Measurements from ENCODE around the gene SERP2.

DNA sequence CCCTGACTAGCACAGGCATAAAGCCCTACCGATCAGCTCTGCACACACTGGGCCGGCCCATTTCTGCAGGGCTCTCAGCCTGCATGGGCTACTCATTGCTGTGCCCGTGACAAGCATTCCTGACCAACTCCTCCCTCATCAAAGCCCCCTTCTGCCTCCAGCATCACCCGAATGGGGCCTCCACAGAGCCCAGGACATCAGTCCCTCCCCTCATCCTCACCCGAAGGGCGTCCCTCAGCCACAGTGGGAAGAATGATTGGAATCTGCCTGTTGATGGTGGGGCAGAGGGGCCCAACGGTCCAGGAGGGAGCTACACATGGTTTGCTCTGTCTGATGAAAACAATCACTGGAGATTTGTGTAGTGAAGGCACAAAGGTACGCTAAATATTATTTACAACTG lies 43.8 kb downstream of the SERP2 start:
- TF ChIP-seq, protein P1, sequence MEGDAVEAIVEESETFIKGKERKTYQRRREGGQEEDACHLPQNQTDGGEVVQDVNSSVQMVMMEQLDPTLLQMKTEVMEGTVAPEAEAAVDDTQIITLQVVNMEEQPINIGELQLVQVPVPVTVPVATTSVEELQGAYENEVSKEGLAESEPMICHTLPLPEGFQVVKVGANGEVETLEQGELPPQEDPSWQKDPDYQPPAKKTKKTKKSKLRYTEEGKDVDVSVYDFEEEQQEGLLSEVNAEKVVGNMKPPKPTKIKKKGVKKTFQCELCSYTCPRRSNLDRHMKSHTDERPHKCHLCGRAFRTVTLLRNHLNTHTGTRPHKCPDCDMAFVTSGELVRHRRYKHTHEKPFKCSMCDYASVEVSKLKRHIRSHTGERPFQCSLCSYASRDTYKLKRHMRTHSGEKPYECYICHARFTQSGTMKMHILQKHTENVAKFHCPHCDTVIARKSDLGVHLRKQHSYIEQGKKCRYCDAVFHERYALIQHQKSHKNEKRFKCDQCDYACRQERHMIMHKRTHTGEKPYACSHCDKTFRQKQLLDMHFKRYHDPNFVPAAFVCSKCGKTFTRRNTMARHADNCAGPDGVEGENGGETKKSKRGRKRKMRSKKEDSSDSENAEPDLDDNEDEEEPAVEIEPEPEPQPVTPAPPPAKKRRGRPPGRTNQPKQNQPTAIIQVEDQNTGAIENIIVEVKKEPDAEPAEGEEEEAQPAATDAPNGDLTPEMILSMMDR (IDR thresholded peaks at IDR 0.05) = no peak
- TF ChIP-seq POLR2A (IDR thresholded peaks at IDR 0.05) = no peak
